GM23248 (cell line): ENCODE results near the gene GPRIN1. TPM values are rescaled to one million over a fixed set of nuclear protein-coding genes. Genes with fewer than 3 reads are reported as not detected.

Source experiments
- DNase-seq: peaks from one replicate; pipeline ENCODE4 v3.0.0-alpha.2; 2015
- H2AFZ ChIP-seq: fragments of 200-600 bp; sonication (generic); 2 replicates; pipeline ENCODE4 v1.6.1; 2016; ENCODE audit warnings: antibody characterized with exemption
- H3F3A ChIP-seq: fragments of 200-600 bp; sonication (generic); 2 replicates; pipeline ENCODE4 v1.6.1; 2016; ENCODE audit warnings: mild to moderate bottlenecking, antibody characterized with exemption, mixed run types; ENCODE audit not compliant: insufficient read depth
- H3K27ac ChIP-seq: fragments of 200-600 bp; sonication (generic); 2 replicates; pipeline ENCODE4 v1.5.1; 2016; ENCODE audit warnings: mild to moderate bottlenecking
- H3K27me3 ChIP-seq: fragments of 200-600 bp; sonication (generic); replicated peaks from 2 replicates; pipeline ENCODE4 v1.6.1; 2016; ENCODE audit warnings: mild to moderate bottlenecking; ENCODE audit not compliant: insufficient read depth
- H3K36me3 ChIP-seq: fragments of 200-600 bp; sonication (generic); 2 replicates; pipeline ENCODE4 v1.6.1; 2016; ENCODE audit warnings: low read depth, mild to moderate bottlenecking
- H3K4me1 ChIP-seq: fragments of 200-600 bp; sonication (generic); 2 replicates; pipeline ENCODE4 v1.6.1; 2016; ENCODE audit warnings: mild to moderate bottlenecking; ENCODE audit not compliant: insufficient read depth
- H3K4me2 ChIP-seq: fragments of 200-600 bp; sonication (generic); one replicate; pipeline ENCODE4 v1.6.1; 2016; ENCODE audit warnings: mild to moderate bottlenecking; ENCODE audit not compliant: unreplicated experiment
- H3K4me3 ChIP-seq: fragments of 200-600 bp; sonication (generic); 2 replicates; pipeline ENCODE4 v1.5.1; 2016; ENCODE audit warnings: mild to moderate bottlenecking
- H3K79me2 ChIP-seq: fragments of 200-600 bp; sonication (generic); 2 replicates; pipeline ENCODE4 v1.6.1; 2016; ENCODE audit warnings: mild to moderate bottlenecking; ENCODE audit not compliant: insufficient read depth
- H3K9ac ChIP-seq: fragments of 200-600 bp; sonication (generic); 2 replicates; pipeline ENCODE4 v1.6.1; 2016; ENCODE audit warnings: mild to moderate bottlenecking
- H3K9me2 ChIP-seq: fragments of 200-600 bp; sonication (generic); 2 replicates; pipeline ENCODE4 v1.6.1; 2016; ENCODE audit warnings: mixed run types, mild to moderate bottlenecking, moderate library complexity; ENCODE audit not compliant: insufficient read depth
- H3K9me3 ChIP-seq: fragments of 200-600 bp; sonication (generic); one replicate; pipeline ENCODE4 v1.6.1; 2017; ENCODE audit warnings: low read depth
- H4K20me1 ChIP-seq: fragments of 200-600 bp; sonication (generic); 2 replicates; pipeline ENCODE4 v1.6.0; 2016; ENCODE audit not compliant: insufficient read depth
- EZH2 ChIP-seq: fragments of 200-600 bp; sonication (generic); IDR thresholded peaks from 2 replicates; pipeline ENCODE4 v1.6.1; 2018; ENCODE audit warnings: antibody characterized with exemption, mild to moderate bottlenecking; ENCODE audit not compliant: insufficient read depth, poor library complexity, severe bottlenecking
- EZH2phosphoT487 ChIP-seq: fragments of 200-600 bp; sonication (generic); IDR thresholded peaks from 2 replicates; pipeline ENCODE4 v1.6.1; 2018; ENCODE audit warnings: antibody characterized with exemption, moderate library complexity, mild to moderate bottlenecking, low read depth; ENCODE audit not compliant: insufficient read depth
- WGBS, 2 experiments: methylation state at CpG; one replicate each; pipeline ENCODE4 v1.1.6; 2015 to 2017; ENCODE audit warnings: low lambda C conversion rate in 2 of 2, low coverage in 1 of 2; ENCODE audit errors: missing lambda C conversion rate in 2 of 2; 5-methylcytosine and 5-hydroxymethylcytosine counted together
- in situ Hi-C: fragments of 300-500 bp; cut with MboI; formaldehyde crosslinking; loops from 2 replicates; pipeline ENCODE4 v1.15.0; 2020
- polyA plus RNA-seq: library from polyadenylated mRNA; unstranded; fragments of >200 nt; fragmentation: Nextera tagmentation; extraction: Ambion mirVana; gene quantifications from 2 replicates; pipeline ENCODE4 v1.2.1, GENCODE V29; 2016
- total RNA-seq: library from RNA; depleted of rRNA; stranded (reverse); fragments of >200 nt; shearing (Covaris generic); gene quantifications from 2 replicates; pipeline ENCODE4 v1.2.3, GENCODE V29; 2014

GPRIN1 gene
- total and polyA plus RNA-seq, 2 experiments from 2014 or later, result 1.2 to 4.8 TPM

DNA sequence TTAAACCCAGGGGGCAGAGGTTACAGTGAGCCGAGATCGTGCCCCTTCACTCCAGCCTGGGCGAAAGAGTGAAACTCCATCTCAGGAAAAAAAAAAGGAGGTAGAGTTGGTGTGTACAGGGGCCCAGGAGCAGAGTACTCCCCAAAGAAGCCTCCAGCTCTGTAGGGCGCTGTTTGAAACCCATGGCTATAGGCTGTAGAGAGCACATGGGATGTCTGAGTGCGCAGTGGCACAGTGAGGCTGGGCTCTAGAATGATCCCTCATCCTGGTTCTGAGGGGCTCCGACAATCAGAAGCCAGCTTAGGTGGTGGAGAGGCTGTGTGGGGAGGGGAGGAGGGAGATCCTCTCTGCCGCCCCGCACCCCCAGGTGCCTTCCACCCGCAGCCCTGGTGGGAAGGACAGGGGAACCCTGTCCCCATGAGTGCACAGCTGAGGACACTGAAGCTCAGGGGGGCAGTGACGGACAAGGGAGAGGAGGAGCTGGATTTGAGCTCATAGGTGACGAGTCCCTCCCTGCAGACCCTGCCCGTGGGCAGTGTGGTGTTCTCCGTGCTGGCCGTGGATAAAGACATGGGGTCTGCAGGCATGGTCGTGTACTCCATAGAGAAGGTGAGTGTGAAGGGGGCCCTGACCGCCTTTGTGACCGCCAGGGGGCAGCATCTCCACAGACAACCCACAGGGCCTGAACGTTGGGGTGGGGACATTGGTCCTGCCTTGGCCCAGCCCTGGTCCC is 36.2 kb downstream of the GPRIN1 start:
- no peak overlapping the region for H3K27ac ChIP-seq
- H3K79me2 ChIP-seq, result no peaks in the 10 kb centered on the region
- TF ChIP-seq EZH2 (no peak), EZH2phosphoT487 (no peak)
- H3F3A ChIP-seq, result no peaks in the 10 kb centered on the region
- H3K4me1 ChIP-seq, result no peaks in the 10 kb centered on the region
- H3K9me3 ChIP-seq, result no peaks in the 10 kb centered on the region
- H3K9me2 ChIP-seq, result no peaks in the 10 kb centered on the region
- DNase-seq, result peak; percentile 52
- H4K20me1 ChIP-seq, result no peaks in the 10 kb centered on the region
- H3K9ac ChIP-seq, result no peak overlapping the region
- H3K4me2 ChIP-seq, result no peak overlapping the region
- H2AFZ ChIP-seq, result no peak overlapping the region
- WGBS, 2 experiments, result 32 to 39% methylated on average over 15 to 18 of the region's 18 CpGs
- H3K27me3 ChIP-seq, result no peaks in the 10 kb centered on the region; the same call in 1 of the 2 replicates
- H3K4me3 ChIP-seq, result no peak overlapping the region
- H3K36me3 ChIP-seq, result no peaks in the 10 kb centered on the region
- in situ Hi-C loops, result no loop called here

DNA sequence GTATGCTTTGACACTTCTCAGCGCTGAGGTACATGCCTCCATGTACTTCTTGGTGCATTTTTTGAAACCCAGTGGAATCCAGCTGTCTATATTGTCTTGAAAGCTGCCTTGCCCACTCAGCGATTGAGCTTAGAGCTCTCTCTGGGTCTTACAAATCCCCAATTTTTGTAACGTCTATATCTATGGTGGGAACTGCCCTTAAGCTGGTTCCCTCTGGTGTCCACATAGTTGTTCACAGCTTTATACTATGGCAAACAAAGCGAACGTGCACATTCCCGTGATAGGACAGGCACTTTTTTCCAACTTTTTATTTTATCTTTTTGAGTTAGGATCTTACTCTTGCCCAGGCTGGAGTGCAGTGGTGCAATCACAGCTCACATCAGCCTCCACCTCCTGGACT is 39.9 kb downstream of the GPRIN1 start:
- Histone ChIP-seq H3F3A (no peaks in the 10 kb centered on the region), H4K20me1 (no peaks in the 10 kb centered on the region), H2AFZ (no peak overlapping the region), H3K4me3 (no peak overlapping the region), H3K9me3 (no peaks in the 10 kb centered on the region), H3K9me2 (no peaks in the 10 kb centered on the region), H3K27ac (no peak overlapping the region), H3K4me2 (no peak overlapping the region), H3K36me3 (no peaks in the 10 kb centered on the region), H3K79me2 (no peaks in the 10 kb centered on the region), H3K27me3 (no peaks in the 10 kb centered on the region; the same call in 1 of the 2 replicates), H3K4me1 (no peaks in the 10 kb centered on the region), H3K9ac (no peak overlapping the region)
- no peak for TF ChIP-seq EZH2phosphoT487
- TF ChIP-seq EZH2, result no peak
- in situ Hi-C loops, result no loop called here
- peak; percentile 31 for DNase-seq
- 54 to 55% methylated on average over 6 of the region's 6 CpGs for WGBS, 2 experiments

DNA sequence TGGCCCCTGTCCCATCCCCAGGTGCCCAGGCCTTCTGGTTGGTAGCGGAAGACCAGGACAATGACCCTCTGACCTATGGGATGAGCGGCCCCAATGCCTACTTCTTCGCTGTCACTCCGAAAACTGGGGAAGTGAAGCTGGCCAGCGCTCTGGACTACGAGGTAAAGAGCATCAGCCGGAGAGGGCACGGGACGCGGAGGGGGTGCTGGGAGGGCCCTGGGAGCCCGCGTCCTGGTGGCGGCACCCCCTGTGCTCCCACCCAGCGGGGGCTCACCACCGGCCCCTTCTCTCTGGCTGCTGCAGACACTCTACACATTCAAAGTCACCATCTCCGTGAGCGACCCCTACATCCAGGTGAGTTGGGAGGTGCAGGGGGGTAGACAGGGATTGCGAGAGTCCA is 41.3 kb downstream of the GPRIN1 start:
- Histone ChIP-seq H3K36me3 (no peaks in the 10 kb centered on the region), H3K4me1 (no peaks in the 10 kb centered on the region), H3F3A (no peaks in the 10 kb centered on the region), H2AFZ (no peak overlapping the region), H4K20me1 (no peaks in the 10 kb centered on the region), H3K4me3 (no peak overlapping the region), H3K9me2 (no peaks in the 10 kb centered on the region), H3K79me2 (no peaks in the 10 kb centered on the region), H3K27me3 (no peaks in the 10 kb centered on the region; the same call in 1 of the 2 replicates), H3K9me3 (no peaks in the 10 kb centered on the region), H3K27ac (no peak overlapping the region), H3K4me2 (no peak overlapping the region), H3K9ac (no peak overlapping the region)
- no peak for DNase-seq
- no peak for TF ChIP-seq EZH2
- no peak for TF ChIP-seq EZH2phosphoT487
- 69 to 73% methylated on average over 18 of the region's 18 CpGs for WGBS, 2 experiments
- in situ Hi-C loops, result no loop called here

DNA sequence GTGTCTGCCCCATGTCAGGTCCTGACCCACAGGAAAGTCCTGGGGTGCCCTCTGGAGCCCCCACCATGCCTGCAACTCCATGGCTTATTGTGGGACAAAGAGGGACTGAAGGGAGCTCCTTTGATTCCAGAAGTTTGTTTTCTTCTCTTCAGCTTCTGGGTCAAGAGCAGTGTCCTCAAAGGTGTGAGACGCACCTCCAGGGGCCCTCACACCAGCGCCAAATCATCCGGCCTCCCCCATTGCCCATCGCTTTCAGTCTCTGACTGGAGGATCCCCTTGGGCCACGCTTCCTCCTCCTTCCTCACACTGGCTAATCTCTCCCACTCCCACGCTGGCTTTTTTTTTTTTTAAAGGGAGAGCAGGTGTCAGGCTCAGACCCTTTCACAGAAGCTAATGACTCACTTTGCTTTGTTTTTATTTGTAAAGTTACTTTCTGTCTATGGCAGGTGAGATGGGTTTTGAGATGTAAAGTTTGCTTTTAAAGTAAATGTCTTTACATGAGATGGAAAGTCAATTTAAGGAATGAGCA is 44.1 kb downstream of the GPRIN1 start:
- Histone ChIP-seq H3K9ac (no peak overlapping the region), H3K36me3 (no peaks in the 10 kb centered on the region), H3K4me1 (no peaks in the 10 kb centered on the region), H3K9me3 (no peaks in the 10 kb centered on the region), H3K4me2 (no peak overlapping the region), H3K9me2 (no peaks in the 10 kb centered on the region), H3K4me3 (no peak overlapping the region), H3F3A (no peaks in the 10 kb centered on the region), H3K27me3 (no peaks in the 10 kb centered on the region; the same call in 1 of the 2 replicates), H2AFZ (no peak overlapping the region), H3K79me2 (no peaks in the 10 kb centered on the region), H3K27ac (no peak overlapping the region), H4K20me1 (no peaks in the 10 kb centered on the region)
- TF ChIP-seq EZH2 (no peak), EZH2phosphoT487 (no peak)
- in situ Hi-C loops, result no loop called here
- WGBS, 2 experiments, result 16 to 17% methylated on average over 6 of the region's 6 CpGs
- DNase-seq, result no peak
